K562 (cell line): ENCODE measurements around the gene KIF3A.

Experiments
- CBFB ChIP-seq: sonication (generic); formaldehyde crosslinking; IDR thresholded peaks from 2 replicates; pipeline ENCODE4 v1.4.0; 2020; ENCODE audit warnings: mild to moderate bottlenecking, missing genetic modification reagents
- CBX3 ChIP-seq, 2 experiments: IDR thresholded peaks; 1 replicate in 1 of 2; 2 replicates in 1 of 2; pipeline ENCODE4 v1.6.1; 2012; ENCODE audit warnings: inconsistent platforms in 2 of 2, low read length in 2 of 2, borderline replicate concordance in 1 of 2, control low read depth in 1 of 2
- CHD2 ChIP-seq: IDR thresholded peaks from 2 replicates; pipeline ENCODE4 v1.6.1; 2011; ENCODE audit warnings: low read depth, low read length
- CSDE1 ChIP-seq, 2 experiments: fragments of 450-650 bp; IDR thresholded peaks; 2 replicates each; pipeline ENCODE4 v1.6.1; 2016; ENCODE audit warnings: mild to moderate bottlenecking in 1 of 2
- ELF2 ChIP-seq: fragments of 250-450 bp; sonication (Bioruptor Pico); IDR thresholded peaks from 2 replicates; pipeline ENCODE4 v1.5.0; 2021; ENCODE audit warnings: mild to moderate bottlenecking
- FOXJ2 ChIP-seq: fragments of 200-800 bp; sonication (Bioruptor generic); IDR thresholded peaks from 2 replicates; pipeline ENCODE4 v1.6.1; 2016; ENCODE audit warnings: missing genetic modification characterization, missing compliant biosample characterization
- RCOR1 ChIP-seq, 2 experiments: IDR thresholded peaks; 2 replicates each; pipeline ENCODE4 v1.6.1; 2012; ENCODE audit warnings: low read depth in 2 of 2, low read length in 2 of 2, borderline replicate concordance in 1 of 2, improper control_type of control experiment in 1 of 2
- SREBF2 ChIP-seq: sonication (generic); formaldehyde crosslinking; IDR thresholded peaks from 2 replicates; pipeline ENCODE4 v1.4.0; 2020; ENCODE audit warnings: mild to moderate bottlenecking, missing genetic modification reagents
- TF ChIP-seq, protein P1 (sequence below), 3 experiments: fragments of 200-800 bp in 1 of 3; fragments of 250-450 bp in 1 of 3; fragments of 450-650 bp in 1 of 3; sonication (Bioruptor Pico) in 1 of 3; sonication (Bioruptor generic) in 1 of 3; formaldehyde crosslinking in 1 of 3; IDR thresholded peaks; 2 replicates each; pipeline versions ENCODE4 v1.6.1 to v1.8.0; 2016 to 2022; ENCODE audit warnings: mild to moderate bottlenecking in 2 of 3, missing genetic modification characterization in 2 of 3, missing compliant biosample characterization in 1 of 3, moderate library complexity in 1 of 3
- TF ChIP-seq, protein P2 (sequence below): fragments of 450-650 bp; IDR thresholded peaks from 2 replicates; pipeline ENCODE4 v1.6.1; 2018; ENCODE audit warnings: mild to moderate bottlenecking, low read depth; ENCODE audit not compliant: partially characterized antibody

DNA sequence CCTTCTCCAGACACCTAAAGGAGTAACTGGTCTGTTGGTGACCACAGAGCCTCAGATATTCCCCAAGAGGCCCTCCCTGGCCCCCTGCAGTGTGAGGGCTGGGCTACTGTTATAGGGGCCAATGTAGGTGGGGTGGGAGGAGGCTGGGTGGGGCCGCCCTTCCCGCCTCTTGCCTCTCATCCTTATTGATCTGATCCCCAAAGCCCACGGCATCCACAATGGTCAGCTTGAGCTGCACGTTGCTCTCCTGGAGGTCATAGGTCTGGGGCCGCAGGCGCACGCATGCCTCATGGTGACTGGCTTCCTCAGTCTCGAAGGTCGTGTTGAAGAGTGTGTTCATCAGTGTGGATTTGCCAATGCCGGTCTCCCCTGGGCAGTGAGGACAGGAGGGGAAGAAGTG is 26.7 kb upstream of the KIF3A start:
- TF ChIP-seq SREBF2 (CRISPR knock-in tag) (no peak), RCOR1 (IDR thresholded peaks at IDR 0.05; ENCODE audit: borderline replicate concordance in 1 of 2, low read depth in 2 of 2, low read length in 2 of 2) (no peak), CBFB (CRISPR knock-in tag) (no peak), CSDE1 (IDR thresholded peaks at IDR 0.05) (no peak), CBX3 (IDR thresholded peaks at IDR 0.05; ENCODE audit: borderline replicate concordance in 1 of 2, low read length in 2 of 2) (no peak), CHD2 (no peak), ELF2 (CRISPR knock-in tag) (no peak), FOXJ2 (tag) (no peak)
- TF ChIP-seq, protein P1, sequence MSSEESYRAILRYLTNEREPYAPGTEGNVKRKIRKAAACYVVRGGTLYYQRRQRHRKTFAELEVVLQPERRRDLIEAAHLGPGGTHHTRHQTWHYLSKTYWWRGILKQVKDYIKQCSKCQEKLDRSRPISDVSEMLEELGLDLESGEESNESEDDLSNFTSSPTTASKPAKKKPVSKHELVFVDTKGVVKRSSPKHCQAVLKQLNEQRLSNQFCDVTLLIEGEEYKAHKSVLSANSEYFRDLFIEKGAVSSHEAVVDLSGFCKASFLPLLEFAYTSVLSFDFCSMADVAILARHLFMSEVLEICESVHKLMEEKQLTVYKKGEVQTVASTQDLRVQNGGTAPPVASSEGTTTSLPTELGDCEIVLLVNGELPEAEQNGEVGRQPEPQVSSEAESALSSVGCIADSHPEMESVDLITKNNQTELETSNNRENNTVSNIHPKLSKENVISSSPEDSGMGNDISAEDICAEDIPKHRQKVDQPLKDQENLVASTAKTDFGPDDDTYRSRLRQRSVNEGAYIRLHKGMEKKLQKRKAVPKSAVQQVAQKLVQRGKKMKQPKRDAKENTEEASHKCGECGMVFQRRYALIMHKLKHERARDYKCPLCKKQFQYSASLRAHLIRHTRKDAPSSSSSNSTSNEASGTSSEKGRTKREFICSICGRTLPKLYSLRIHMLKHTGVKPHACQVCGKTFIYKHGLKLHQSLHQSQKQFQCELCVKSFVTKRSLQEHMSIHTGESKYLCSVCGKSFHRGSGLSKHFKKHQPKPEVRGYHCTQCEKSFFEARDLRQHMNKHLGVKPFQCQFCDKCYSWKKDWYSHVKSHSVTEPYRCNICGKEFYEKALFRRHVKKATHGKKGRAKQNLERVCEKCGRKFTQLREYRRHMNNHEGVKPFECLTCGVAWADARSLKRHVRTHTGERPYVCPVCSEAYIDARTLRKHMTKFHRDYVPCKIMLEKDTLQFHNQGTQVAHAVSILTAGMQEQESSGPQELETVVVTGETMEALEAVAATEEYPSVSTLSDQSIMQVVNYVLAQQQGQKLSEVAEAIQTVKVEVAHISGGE (CRISPR knock-in tag; IDR thresholded peaks at IDR 0.05) = no peak
- TF ChIP-seq, protein P2, sequence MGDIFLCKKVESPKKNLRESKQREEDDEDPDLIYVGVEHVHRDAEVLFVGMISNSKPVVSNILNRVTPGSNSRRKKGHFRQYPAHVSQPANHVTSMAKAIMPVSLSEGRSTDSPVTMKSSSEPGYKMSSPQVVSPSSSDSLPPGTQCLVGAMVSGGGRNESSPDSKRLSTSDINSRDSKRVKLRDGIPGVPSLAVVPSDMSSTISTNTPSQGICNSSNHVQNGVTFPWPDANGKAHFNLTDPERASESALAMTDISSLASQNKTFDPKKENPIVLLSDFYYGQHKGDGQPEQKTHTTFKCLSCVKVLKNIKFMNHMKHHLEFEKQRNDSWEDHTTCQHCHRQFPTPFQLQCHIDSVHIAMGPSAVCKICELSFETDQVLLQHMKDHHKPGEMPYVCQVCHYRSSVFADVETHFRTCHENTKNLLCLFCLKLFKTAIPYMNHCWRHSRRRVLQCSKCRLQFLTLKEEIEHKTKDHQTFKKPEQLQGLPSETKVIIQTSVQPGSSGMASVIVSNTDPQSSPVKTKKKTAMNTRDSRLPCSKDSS = no peak
